8988T (cell line): ENCODE measurements around the gene SF3A2.
A peak's percentile ranks its signal among the peaks of the same experiment; 100 is the strongest.

Experiments used
- DNase-seq: peaks from one replicate; pipeline ENCODE4 v3.0.0; 2011

The SF3A2 gene

GRCh38 chr19:2228157-2229030 is 8.2 kb upstream of the SF3A2 start:
- no peak for DNase-seq

- no peak for DNase-seq
Observed at GRCh38 chr19:2229103-2230032, 7.3 kb upstream of the SF3A2 start.

DNA sequence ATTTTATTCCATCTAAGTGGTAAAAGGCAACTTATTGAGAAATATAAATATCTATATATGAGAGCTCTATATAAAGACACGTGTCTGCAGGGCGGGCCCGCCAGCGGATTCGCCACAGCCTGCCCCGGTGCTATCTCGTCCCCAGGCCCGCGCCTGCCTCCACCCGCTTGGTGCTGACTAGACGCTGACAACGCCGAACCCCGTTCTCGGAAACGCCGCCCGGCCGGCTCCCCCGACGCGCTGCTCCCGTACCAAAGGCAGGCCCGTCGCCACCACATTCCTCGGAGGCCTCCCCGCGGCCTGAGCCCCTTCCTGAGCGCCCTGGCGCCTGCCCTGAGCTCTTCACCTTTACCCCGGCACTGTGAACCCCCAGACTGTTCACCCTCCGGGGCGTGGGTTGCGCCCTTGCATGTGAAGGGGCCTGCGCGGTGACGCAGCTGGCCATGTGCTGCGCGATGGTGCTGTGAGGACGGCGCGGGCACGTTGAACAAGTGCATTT is 6.5 kb upstream of the SF3A2 start:
- no peak for DNase-seq

- no peak for DNase-seq
Observed at GRCh38 chr19:2230807-2231533, 5.7 kb upstream of the SF3A2 start.

DNA sequence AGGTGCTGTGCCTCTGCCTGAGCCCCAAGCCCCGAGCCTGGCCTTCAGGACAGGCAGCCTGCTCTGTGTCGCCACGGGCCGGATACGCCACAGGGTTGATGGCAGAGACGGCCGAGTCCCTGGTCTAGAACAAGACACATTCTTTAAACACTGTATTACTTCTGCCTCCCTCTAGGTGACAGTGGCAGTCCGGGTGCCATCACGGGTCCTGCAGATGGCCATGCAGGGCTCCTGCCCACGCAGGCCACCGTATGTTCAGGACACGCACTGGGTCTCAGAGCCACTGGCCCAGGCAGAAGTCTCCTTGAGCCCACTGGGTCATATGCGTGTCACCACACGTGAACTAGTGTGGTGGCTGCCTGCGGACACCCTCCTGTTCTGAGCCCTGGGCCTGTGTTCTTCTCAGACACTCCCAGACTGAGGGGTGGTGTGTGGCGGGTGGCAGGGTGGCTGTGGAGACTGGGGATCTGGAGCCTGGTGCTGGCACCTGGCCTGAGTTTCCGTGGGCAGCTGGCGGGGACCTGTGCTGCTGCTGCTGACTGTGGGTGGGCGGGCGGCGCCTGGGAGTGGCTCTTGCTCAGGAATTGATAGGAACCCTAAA is 4.9 kb upstream of the SF3A2 start:
- peak; percentile 74 for DNase-seq

DNA sequence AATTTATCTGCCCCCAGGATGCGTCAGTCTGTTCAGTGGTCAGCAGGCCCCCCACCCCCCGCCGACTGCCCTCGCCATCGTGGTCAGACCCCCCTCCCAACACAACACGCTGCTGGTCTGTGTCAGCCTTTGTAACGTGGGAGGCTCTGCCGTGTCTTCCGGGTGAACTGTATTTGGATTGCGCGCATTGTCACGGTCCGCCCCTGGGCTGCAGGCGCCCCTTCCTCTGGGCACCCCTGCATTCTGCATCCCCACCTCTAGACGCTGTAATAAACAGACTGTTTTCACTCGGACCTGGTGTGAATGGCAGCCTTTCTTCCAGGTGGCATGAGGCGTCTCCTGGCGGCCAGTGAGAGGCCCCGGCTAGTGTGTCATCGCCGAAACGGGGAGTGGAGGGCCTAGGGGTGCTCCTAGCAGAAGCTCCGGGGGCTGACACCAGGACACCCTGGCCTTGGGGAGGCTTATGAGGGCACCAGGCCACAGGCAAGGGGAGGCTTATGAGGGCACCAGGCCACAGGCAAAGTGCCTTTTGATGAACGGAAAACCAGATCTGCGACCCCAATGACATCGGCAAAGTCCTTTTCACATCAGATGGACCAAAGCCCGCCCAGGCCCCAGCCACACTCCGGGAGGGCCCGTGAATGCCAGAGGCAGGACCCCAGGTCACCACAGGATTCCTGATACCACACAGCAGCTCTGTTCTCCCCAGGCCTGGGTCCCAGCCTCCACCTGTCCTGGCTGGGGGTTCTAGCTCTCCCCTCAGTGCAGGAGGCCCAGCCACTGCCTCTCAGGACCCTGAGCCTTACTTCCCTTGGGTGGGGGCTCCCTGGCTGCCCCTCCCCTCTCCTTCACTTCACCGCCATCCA is 4.1 kb upstream of the SF3A2 start:
- no peak for DNase-seq

DNA sequence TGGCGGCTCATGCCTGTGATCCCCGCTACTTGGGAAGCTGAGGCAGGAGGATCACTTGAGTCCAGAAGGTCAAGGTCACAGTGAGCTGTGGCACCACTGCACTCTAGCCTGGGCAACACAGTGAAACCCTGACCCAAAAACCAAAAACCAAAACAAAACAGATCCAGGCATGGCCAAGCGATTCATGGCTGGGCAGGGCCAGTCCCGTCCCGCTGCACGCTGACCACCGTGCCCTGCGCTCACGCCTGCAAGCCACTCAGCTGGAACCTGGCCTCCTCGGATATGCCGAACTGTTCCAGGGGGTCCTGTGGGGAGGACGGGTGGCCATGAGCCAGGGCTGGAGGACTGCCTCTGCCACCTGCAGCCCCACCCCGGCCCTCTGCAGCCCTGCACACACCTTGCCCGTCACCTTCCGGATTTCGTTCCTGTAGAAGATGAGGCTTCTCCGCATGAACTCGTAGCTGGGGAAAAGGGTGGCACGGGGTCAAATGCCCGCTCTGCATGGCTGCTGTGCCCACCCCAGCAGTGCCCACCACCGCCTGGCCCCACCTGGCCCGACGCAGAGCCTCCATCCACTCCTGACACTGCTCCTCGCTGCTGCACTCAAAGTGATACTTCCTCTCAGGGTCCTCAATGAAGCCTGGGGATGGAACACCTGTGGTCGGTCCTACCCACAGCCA is 2.9 kb upstream of the SF3A2 start:
- DNase-seq: no peak

GRCh38 chr19:2234996-2235380 is 1.6 kb upstream of the SF3A2 start:
- DNase-seq: no peak

DNA sequence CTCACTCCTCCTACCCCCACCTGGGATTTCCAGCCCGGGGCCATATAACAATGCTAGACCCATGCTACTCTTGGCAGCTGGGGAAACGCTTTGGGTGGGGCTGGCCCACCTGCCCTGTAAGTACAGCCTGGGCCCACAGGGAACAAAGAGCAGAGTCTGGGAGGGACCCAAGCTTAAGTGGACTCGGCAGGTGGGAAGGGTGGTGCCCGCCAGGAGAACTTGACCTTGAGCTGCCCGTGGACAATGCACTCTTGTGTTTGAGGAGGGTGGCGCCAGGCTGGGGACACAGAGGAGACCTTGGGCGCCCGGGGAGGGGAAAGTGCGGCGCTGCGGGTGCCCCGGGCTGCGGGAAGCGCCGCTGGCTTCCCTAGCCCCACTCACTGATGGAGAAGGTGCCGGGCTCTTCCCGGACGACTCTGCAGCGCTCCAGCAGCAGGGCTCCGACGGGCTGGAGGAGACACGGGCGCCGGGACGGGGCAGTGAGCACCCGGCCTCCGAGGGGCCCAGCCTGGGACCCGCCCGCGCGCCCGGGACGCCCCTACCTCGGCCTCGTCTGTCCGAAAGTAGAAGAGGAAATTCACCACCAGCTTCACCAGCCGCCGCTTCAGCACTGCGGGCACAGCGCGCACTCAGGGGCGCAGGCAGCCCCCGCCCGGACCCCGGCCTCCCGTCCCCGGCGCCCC is 1.1 kb upstream of the SF3A2 start:
- DNase-seq: no peak

GRCh38 chr19:2236064-2236313 is 635 bp upstream of the SF3A2 start:
- no peak for DNase-seq

GRCh38 chr19:2237051-2237868 is 636 bp downstream of the SF3A2 start:
- DNase-seq: no peak

DNA sequence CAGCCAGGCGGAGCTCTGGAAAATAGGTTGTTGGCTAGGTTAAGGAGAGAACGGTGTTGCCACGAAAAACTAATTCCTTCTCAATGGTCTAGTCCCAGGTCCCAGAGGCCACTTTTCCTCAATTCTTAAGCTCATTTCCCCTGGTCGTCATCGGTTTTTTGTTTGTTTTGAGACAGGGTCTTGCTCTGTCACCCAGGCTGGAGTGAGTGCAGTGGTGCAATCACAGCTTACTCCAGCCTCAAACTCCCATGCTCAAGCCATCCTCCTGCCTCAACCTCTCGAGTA is 1.2 kb downstream of the SF3A2 start:
- no peak for DNase-seq

- no peak for DNase-seq
Observed at GRCh38 chr19:2239173-2239572, 2.5 kb downstream of the SF3A2 start.

- DNase-seq: no peak
Observed at GRCh38 chr19:2239771-2240770, 3.4 kb downstream of the SF3A2 start.

DNA sequence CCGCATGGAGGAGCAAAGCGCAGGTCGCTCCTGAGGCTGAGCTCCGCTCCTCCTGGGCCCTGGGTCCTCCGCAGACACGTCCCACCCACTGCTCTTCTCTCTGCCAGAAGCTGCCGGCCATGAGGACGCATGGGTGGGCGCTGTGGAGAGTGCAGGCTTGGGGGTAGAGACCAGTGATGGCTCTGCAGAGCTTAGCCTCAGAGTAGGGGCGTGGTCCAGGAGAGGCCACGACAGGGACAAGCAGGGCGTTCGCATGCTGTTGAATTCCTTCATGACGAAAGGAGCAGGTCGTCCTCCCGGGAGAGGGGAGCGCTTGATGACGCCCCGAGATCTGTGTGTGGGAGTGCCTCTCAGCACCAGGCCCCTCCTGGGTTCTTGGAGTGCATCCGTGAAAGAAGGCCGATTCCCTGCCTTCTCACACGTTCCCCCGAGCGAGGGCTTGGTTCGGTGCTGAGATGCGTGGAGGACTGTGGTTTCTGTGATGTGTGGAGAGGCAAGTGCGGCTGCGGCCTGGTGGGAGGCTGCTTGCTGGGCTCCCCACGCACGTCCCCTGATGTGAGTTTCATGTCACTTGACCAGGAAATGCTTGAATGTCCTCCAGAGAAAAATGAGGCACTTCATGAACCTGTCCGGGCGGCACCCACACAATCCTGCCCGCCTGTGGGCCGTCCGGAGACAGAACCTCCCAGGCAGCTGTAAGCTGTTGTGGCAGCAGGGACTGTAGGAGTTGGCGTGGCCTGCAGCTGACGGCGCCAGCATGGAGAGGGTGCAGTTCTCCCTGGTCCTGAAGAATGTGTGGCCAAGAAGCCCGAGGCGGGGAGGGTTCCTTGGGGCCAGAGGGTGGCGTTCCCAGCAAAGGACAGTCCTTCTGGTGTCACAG is 4.5 kb downstream of the SF3A2 start:
- DNase-seq: no peak

DNA sequence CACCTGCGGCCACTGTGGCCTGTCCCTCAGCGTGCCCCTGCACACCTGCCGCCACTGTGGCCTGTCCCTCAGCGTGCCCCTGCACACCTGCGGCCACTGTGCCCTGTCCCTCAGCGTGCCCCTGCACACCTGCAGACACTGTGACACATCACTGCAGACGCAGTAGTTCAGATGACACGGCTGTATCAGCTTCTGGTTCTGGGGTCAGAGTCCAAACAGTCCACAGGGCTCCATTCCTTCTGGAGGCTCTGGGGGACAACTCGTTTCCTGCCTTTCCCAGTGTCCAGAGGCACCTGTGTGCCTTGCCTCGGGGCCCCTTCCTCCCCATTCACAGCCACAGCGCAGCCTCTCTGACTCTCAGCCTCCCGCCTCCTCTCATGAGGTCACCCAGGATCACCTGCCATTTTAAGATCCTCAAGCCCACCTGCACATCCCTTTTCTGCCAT is 5.5 kb downstream of the SF3A2 start:
- no peak for DNase-seq

DNA sequence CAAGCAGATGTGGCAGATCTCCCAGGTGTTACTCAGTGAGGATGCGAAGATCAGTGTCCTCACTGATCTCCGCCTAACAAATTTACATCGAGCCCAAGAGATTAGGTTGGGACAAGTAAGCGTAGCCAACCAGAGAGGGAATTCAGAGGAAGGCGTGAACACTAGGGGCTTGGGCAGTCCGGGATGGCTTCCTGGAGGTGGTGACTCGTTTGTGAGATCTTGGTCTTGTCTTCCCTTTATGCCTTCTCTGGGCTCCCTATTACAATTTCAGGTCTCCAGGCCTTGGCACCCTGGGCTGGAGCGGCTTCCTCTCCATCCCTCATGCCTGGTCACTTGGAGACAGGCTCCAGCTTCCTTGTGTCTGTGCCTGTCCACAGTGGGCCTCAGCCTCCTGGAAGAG is 6.2 kb downstream of the SF3A2 start:
- DNase-seq: no peak
